HCT116 (cell line): Measurements from ENCODE around the gene DOCK7. TPM values are rescaled to one million over a fixed set of nuclear protein-coding genes. Genes with fewer than 3 reads are reported as not detected.

Experiments
- ATAC-seq: fragments of 200-7000 bp; cut with Tn5 transposase; 2 replicates; pipeline ENCODE4 v1.9.1; 2020; ENCODE audit warnings: mild to moderate bottlenecking, moderate library complexity
- BruUV-seq: library from RNA; stranded (reverse); fragments of 400-500 nt; replicated peaks from 2 replicates; lab custom pipeline; 2021; lab: Mats Ljungman, UMichigan
- CTCF ChIA-PET: fragments of 300-600 bp; sonication (Branson Sonifier 250); formaldehyde crosslinking; loops from one replicate; lab custom pipeline; 2021; ENCODE audit warnings: antibody characterized with exemption; lab: Charles Lee
- POLR2A ChIA-PET: fragments of 300-600, 350-600 bp; sonication (Branson Sonifier 250); formaldehyde crosslinking; loops from one replicate; lab custom pipeline; 2021; ENCODE audit warnings: antibody characterized with exemption; lab: Charles Lee
- RAD21 ChIA-PET, 2 experiments: fragments of 300-600 bp; sonication (Branson Sonifier 250); formaldehyde crosslinking; loops; one replicate each; lab custom pipeline; 2023; ENCODE audit warnings: low total read pairs in 2 of 2; ENCODE audit not compliant: uncharacterized antibody in 2 of 2, unreplicated experiment in 2 of 2, low non-redundant PET in 1 of 2; lab: Charles Lee
- DNase-seq: peaks from one replicate; pipeline ENCODE4 v3.0.0-alpha.2; 2010; ENCODE audit warnings: low read depth, low spot score
- H2AFZ ChIP-seq: fragments of 200-600 bp; shearing (Covaris generic), sonication (generic); 2 replicates; pipeline ENCODE4 v1.6.1; 2017; ENCODE audit warnings: low read depth, mixed run types, mixed read lengths, antibody characterized with exemption, low read length; ENCODE audit not compliant: poor library complexity, severe bottlenecking
- H3K27ac ChIP-seq: 2 replicates; pipeline ENCODE4 v1.5.1; 2012; ENCODE audit warnings: low read depth, low read length
- H3K27me3 ChIP-seq: fragments of 200-600 bp; sonication (generic); 2 replicates; pipeline ENCODE4 v1.6.1; 2016; ENCODE audit warnings: mixed run types, low read length, mixed read lengths; ENCODE audit not compliant: insufficient read depth
- H3K36me3 ChIP-seq, 2 experiments: fragments of 200-500 bp in 1 of 2; fragments of 200-600 bp in 1 of 2; sonication (Bioruptor generic) in 1 of 2; sonication (generic) in 1 of 2; 2 replicates each; pipeline versions ENCODE4 v1.5.1 to v1.6.1; 2014 to 2016; ENCODE audit warnings: low read length in 2 of 2, inconsistent platforms in 1 of 2, mixed read lengths in 1 of 2, mixed run types in 1 of 2; ENCODE audit not compliant: insufficient read depth in 2 of 2, control insufficient read depth in 1 of 2
- H3K4me1 ChIP-seq, 2 experiments: fragments of 200-600 bp in 1 of 2; sonication (generic) in 1 of 2; 2 replicates each; pipeline versions ENCODE4 v1.5.1 to v1.6.1; 2012 to 2017; ENCODE audit warnings: low read length in 2 of 2, inconsistent platforms in 1 of 2, mild to moderate bottlenecking in 1 of 2, mixed read lengths in 1 of 2, mixed run types in 1 of 2, moderate library complexity in 1 of 2; ENCODE audit not compliant: insufficient read depth in 2 of 2, control insufficient read depth in 1 of 2
- H3K4me2 ChIP-seq: fragments of 200-600 bp; sonication (generic); 2 replicates; pipeline ENCODE4 v1.6.1; 2017; ENCODE audit warnings: mixed run types, low read length, mixed read lengths
- H3K4me3 ChIP-seq, 2 experiments: fragments of 200-600 bp in 1 of 2; sonication (generic) in 1 of 2; replicated peaks in 1 of 2; 2 replicates each; pipeline ENCODE4 v1.5.1; 2011 to 2016; ENCODE audit warnings: low read length in 2 of 2, control low read depth in 1 of 2, low read depth in 1 of 2, mild to moderate bottlenecking in 1 of 2, mixed read lengths in 1 of 2, mixed run types in 1 of 2
- H3K79me2 ChIP-seq: fragments of 200-600 bp; sonication (generic); 2 replicates; pipeline ENCODE4 v1.6.1; 2017; ENCODE audit warnings: mild to moderate bottlenecking, mixed run types, low read length, moderate library complexity, mixed read lengths; ENCODE audit not compliant: insufficient read depth
- H3K9ac ChIP-seq: fragments of 200-600 bp; sonication (generic); 2 replicates; pipeline ENCODE4 v1.6.1; 2016; ENCODE audit warnings: low read length, mixed read lengths
- H3K9me2 ChIP-seq: fragments of 200-600 bp; sonication (generic), shearing (Covaris generic); 2 replicates; pipeline ENCODE4 v1.6.1; 2017; ENCODE audit warnings: mixed run types, mild to moderate bottlenecking, moderate library complexity; ENCODE audit not compliant: insufficient read depth
- H3K9me3 ChIP-seq, 2 experiments: fragments of 200-500 bp in 1 of 2; fragments of 200-600 bp in 1 of 2; sonication (Bioruptor generic) in 1 of 2; sonication (generic) in 1 of 2; 2 replicates each; pipeline ENCODE4 v1.6.1; 2014 to 2017; ENCODE audit warnings: low read length in 2 of 2, mixed read lengths in 2 of 2, inconsistent platforms in 1 of 2, low read depth in 1 of 2, mild to moderate bottlenecking in 1 of 2, mixed run types in 1 of 2, moderate library complexity in 1 of 2; ENCODE audit not compliant: control insufficient read depth in 1 of 2, insufficient read depth in 1 of 2
- H4K20me1 ChIP-seq: fragments of 200-600 bp; sonication (generic), shearing (Covaris generic); 2 replicates; pipeline ENCODE4 v1.6.1; 2017; ENCODE audit warnings: mixed run types, mild to moderate bottlenecking, moderate library complexity; ENCODE audit not compliant: insufficient read depth
- CEBPB ChIP-seq: IDR thresholded peaks from 2 replicates; pipeline ENCODE4 v1.6.1; 2012; ENCODE audit warnings: low read depth
- CTCF ChIP-seq, 3 experiments: fragments of 200-600 bp in 1 of 3; sonication (generic) in 1 of 3; IDR thresholded peaks in 2 of 3; conservative IDR thresholded peaks in 1 of 3; 2 replicates each; pipeline ENCODE4 v1.5.1; 2012 to 2017; ENCODE audit warnings: low read depth in 2 of 3, low read length in 2 of 3, antibody characterized with exemption in 1 of 3, borderline replicate concordance in 1 of 3, control low read depth in 1 of 3, mild to moderate bottlenecking in 1 of 3, mixed read lengths in 1 of 3, mixed run types in 1 of 3, moderate library complexity in 1 of 3; ENCODE audit not compliant: insufficient read depth in 1 of 3
- ELF1 ChIP-seq: IDR thresholded peaks from 2 replicates; pipeline ENCODE4 v1.6.1; 2012; ENCODE audit warnings: low read depth, borderline replicate concordance
- EZH2phosphoT487 ChIP-seq: fragments of 200-600 bp; IDR thresholded peaks from 2 replicates; pipeline ENCODE4 v1.6.1; 2018; ENCODE audit warnings: antibody characterized with exemption, borderline replicate concordance
- FOSL1 ChIP-seq: IDR thresholded peaks from 2 replicates; pipeline ENCODE4 v1.6.1; 2012; ENCODE audit warnings: low read depth
- JUND ChIP-seq: IDR thresholded peaks from 2 replicates; pipeline ENCODE4 v1.6.1; 2012
- MAX ChIP-seq: IDR thresholded peaks from 2 replicates; pipeline ENCODE4 v1.6.1; 2012
- POLR2A ChIP-seq: IDR thresholded peaks from 2 replicates; pipeline ENCODE4 v1.7.0; 2011; ENCODE audit warnings: borderline replicate concordance; ENCODE audit not compliant: insufficient read depth, insufficient read length; ENCODE audit errors: extremely low read depth
- POLR2AphosphoS5 ChIP-seq: IDR thresholded peaks from 2 replicates; pipeline ENCODE4 v1.6.1; 2011; ENCODE audit warnings: mild to moderate bottlenecking, low read depth, low read length, moderate library complexity
- RAD21 ChIP-seq: IDR thresholded peaks from 2 replicates; pipeline ENCODE4 v1.6.1; 2012; ENCODE audit warnings: low read depth, mild to moderate bottlenecking
- REST ChIP-seq: IDR thresholded peaks from 2 replicates; pipeline ENCODE4 v1.6.1; 2012; ENCODE audit warnings: low read depth
- SIN3A ChIP-seq: IDR thresholded peaks from 2 replicates; pipeline ENCODE4 v1.6.1; 2012; ENCODE audit warnings: low read depth
- SRF ChIP-seq: IDR thresholded peaks from 2 replicates; pipeline ENCODE4 v1.6.1; 2012; ENCODE audit warnings: low read depth
- YY1 ChIP-seq: IDR thresholded peaks from 2 replicates; pipeline ENCODE4 v1.6.1; 2011; ENCODE audit warnings: low read length, low read depth, moderate library complexity, mild to moderate bottlenecking; ENCODE audit not compliant: insufficient replicate concordance; ENCODE audit errors: extremely low read depth
- ZFX ChIP-seq: fragments of 450-650 bp; IDR thresholded peaks from 2 replicates; pipeline ENCODE4 v1.6.1; 2017
- ZNF274 ChIP-seq: fragments of 200-500 bp; sonication (Bioruptor generic); IDR thresholded peaks from 2 replicates; pipeline ENCODE4 v1.6.1; 2014; ENCODE audit warnings: mild to moderate bottlenecking, low read depth, low read length, inconsistent platforms
- intact Hi-C: fragments of 100-400 bp; cut with micrococcal nuclease; formaldehyde crosslinking; loops from 2 replicates; pipeline ENCODE4 v1.10.0; 2022
- total RNA-seq: library from RNA; stranded (reverse); gene quantifications from one replicate; pipeline ENCODE4 v1.2.1, GENCODE V29; 2021; ENCODE audit not compliant: unreplicated experiment

Gene DOCK7
- total RNA-seq, 1 experiment from 2014 or later = 49.0 TPM

GRCh38 chr1:62541048-62541447 lies 147.1 kb downstream of the DOCK7 start (continued):
- TF ChIP-seq CTCF (IDR thresholded peaks at IDR 0.05 in 2 of 3, conservative IDR thresholded peaks at IDR 0.05 in 1 of 3; ENCODE audit: borderline replicate concordance in 1 of 3, insufficient read depth in 1 of 3, low read depth in 2 of 3, low read length in 2 of 3) = no peak
- TF ChIP-seq CEBPB = no peak
- no peak for TF ChIP-seq ELF1
- TF ChIP-seq POLR2AphosphoS5 = no peak
- TF ChIP-seq POLR2A = no peak
- no peak for TF ChIP-seq MAX

- TF ChIP-seq ELF1 (no peak), YY1 (no peak), SIN3A (no peak), REST (no peak), JUND (no peak), EZH2phosphoT487 (no peak), CEBPB (no peak), RAD21 (no peak), SRF (no peak), ZFX (no peak), ZNF274 (no peak), FOSL1 (no peak)
- CTCF ChIA-PET = interaction anchor here (1.1 kb wide), 1 partner anchor 31 kb away, joined by 3 read pairs; no protein-coding TSS in a partner anchor
These were observed 149.1 kb downstream of the DOCK7 start for GRCh38 chr1:62539028-62539447.

More at GRCh38 chr1:62539028-62539447, 149.1 kb downstream of the DOCK7 start:
- no peak for DNase-seq
- H2AFZ ChIP-seq = no peak overlapping the region
- H3K4me2 ChIP-seq = no peak overlapping the region
- no TSS peak for BruUV-seq
- H3K27me3 ChIP-seq = no peaks in the 10 kb centered on the region
- H4K20me1 ChIP-seq = no peaks in the 10 kb centered on the region
- no peak overlapping the region for H3K4me3 ChIP-seq
- no peak overlapping the region for H3K27ac ChIP-seq
- RAD21 ChIA-PET = no interaction called here
- no peaks in the 10 kb centered on the region for H3K4me1 ChIP-seq
- no peak for ATAC-seq
- no peaks in the 10 kb centered on the region for H3K79me2 ChIP-seq
- H3K9me2 ChIP-seq = no peaks in the 10 kb centered on the region
- POLR2A ChIA-PET = no interaction called here
- H3K9me3 ChIP-seq = no peaks in the 10 kb centered on the region
- H3K9ac ChIP-seq = no peak overlapping the region
- intact Hi-C loops = no loop called here
- peaks cover 0 to 2% of the 10 kb centered on the region in 2 experiments; a peak in 2 of 4 replicates for H3K36me3 ChIP-seq
